ENCODE results near the gene OR11A1.

- TF ChIP-seq YY1 (IDR thresholded peaks at IDR 0.05; ENCODE audit: insufficient read depth, insufficient read length) (no peak), ZNF274 (IDR thresholded peaks at IDR 0.05; ENCODE audit: low read depth, low read length) (no peak)
Observed at GRCh38 chr6:29490552-29490951, 33.7 kb upstream of the OR11A1 start.
